PC-3 (cell line): Measurements from ENCODE around the gene ZNF24. TPM values are rescaled to one million over a fixed set of nuclear protein-coding genes. Genes with fewer than 3 reads are reported as not detected.

Experiments used
- ATAC-seq: fragments of 200-7000 bp; cut with Tn5 transposase; 2 replicates; pipeline ENCODE4 v1.9.1; 2020; ENCODE audit warnings: mild to moderate bottlenecking, moderate library complexity
- BruUV-seq: library from RNA; stranded (reverse); fragments of 400-500 nt; replicated peaks from 2 replicates; lab custom pipeline; 2021; lab: Mats Ljungman, UMichigan
- CTCF ChIA-PET: fragments of 300-600 bp; sonication (Branson Sonifier 250); formaldehyde crosslinking; loops from one replicate; lab custom pipeline; 2022; ENCODE audit warnings: antibody characterized with exemption; lab: Charles Lee
- POLR2A ChIA-PET: fragments of 300-600 bp; sonication (Branson Sonifier 250); formaldehyde crosslinking; loops from one replicate; lab custom pipeline; 2022; ENCODE audit warnings: antibody characterized with exemption; ENCODE audit not compliant: unreplicated experiment; lab: Charles Lee
- DNase-seq: peaks from one replicate; pipeline ENCODE4 v3.0.0-alpha.2; 2015
- H2AFZ ChIP-seq: fragments of 300-600 bp; sonication (generic); 2 replicates; pipeline ENCODE4 v1.6.0; 2016; ENCODE audit warnings: antibody characterized with exemption, low read length
- H3F3A ChIP-seq: fragments of 300-600 bp; sonication (generic); one replicate; pipeline ENCODE4 v1.6.0; 2017; ENCODE audit warnings: antibody characterized with exemption, low read length, control low read depth, mild to moderate bottlenecking; ENCODE audit not compliant: unreplicated experiment
- H3K27ac ChIP-seq: fragments of 300-600 bp; sonication (generic); 2 replicates; pipeline ENCODE4 v1.5.1; 2016; ENCODE audit warnings: mild to moderate bottlenecking, low read length
- H3K27me3 ChIP-seq: fragments of 300-600 bp; sonication (generic); 2 replicates; pipeline ENCODE4 v1.6.1; 2016; ENCODE audit warnings: low read length, mixed read lengths
- H3K36me3 ChIP-seq: fragments of 300-600 bp; sonication (generic); 2 replicates; pipeline ENCODE4 v1.6.1; 2016; ENCODE audit warnings: low read depth, mixed run types, low read length, mixed read lengths
- H3K4me1 ChIP-seq: fragments of 300-600 bp; sonication (generic); 2 replicates; pipeline ENCODE4 v1.5.1; 2016; ENCODE audit warnings: low read length; ENCODE audit not compliant: insufficient read depth
- H3K4me2 ChIP-seq: fragments of 300-600 bp; sonication (generic); 2 replicates; pipeline ENCODE4 v1.6.0; 2016; ENCODE audit warnings: low read length
- H3K4me3 ChIP-seq: fragments of 300-600 bp; sonication (generic); 2 replicates; pipeline ENCODE4 v1.5.1; 2016; ENCODE audit warnings: mild to moderate bottlenecking, low read length, mixed read lengths
- H3K79me2 ChIP-seq: fragments of 300-600 bp; sonication (generic); 2 replicates; pipeline ENCODE4 v1.6.1; 2017; ENCODE audit warnings: low read length, mixed read lengths
- H3K9ac ChIP-seq: fragments of 300-600 bp; sonication (generic); 2 replicates; pipeline ENCODE4 v1.6.0; 2016; ENCODE audit warnings: mild to moderate bottlenecking, low read length
- H3K9me2 ChIP-seq: fragments of 300-600 bp; sonication (generic); replicated peaks from 2 replicates; pipeline ENCODE4 v1.6.1; 2016; ENCODE audit warnings: mixed run types, low read length, mixed read lengths
- H3K9me3 ChIP-seq: fragments of 300-600 bp; sonication (generic); 2 replicates; pipeline ENCODE4 v1.6.1; 2016; ENCODE audit warnings: low read length, mixed read lengths
- H4K20me1 ChIP-seq: fragments of 300-600 bp; sonication (generic); 2 replicates; pipeline ENCODE4 v1.6.1; 2016; ENCODE audit warnings: low read length, mixed read lengths
- CTCF ChIP-seq: fragments of 300-600 bp; sonication (generic); conservative IDR thresholded peaks from 2 replicates; pipeline ENCODE4 v1.5.1; 2017; ENCODE audit warnings: antibody characterized with exemption, low read depth, mild to moderate bottlenecking, low read length
- EZH2 ChIP-seq: fragments of 300-600 bp; sonication (generic); IDR thresholded peaks from one replicate; pipeline ENCODE4 v1.6.1; 2017; ENCODE audit warnings: antibody characterized with exemption, mild to moderate bottlenecking, low read length; ENCODE audit not compliant: unreplicated experiment
- EZH2phosphoT487 ChIP-seq: fragments of 300-600 bp; sonication (generic); IDR thresholded peaks from 2 replicates; pipeline ENCODE4 v1.6.1; 2018; ENCODE audit warnings: mild to moderate bottlenecking, antibody characterized with exemption, low read length, borderline replicate concordance
- intact Hi-C: fragments of 100-400 bp; cut with micrococcal nuclease; formaldehyde crosslinking; loops from 2 replicates; pipeline ENCODE4 v1.9.0; 2023
- total RNA-seq: library from RNA; depleted of rRNA; stranded (reverse); fragments of >200 nt; gene quantifications from 2 replicates; pipeline ENCODE4 v1.2.3, GENCODE V29; 2014

The ZNF24 gene
- total RNA-seq, 1 experiment from 2014 or later = 11.0 TPM

DNA sequence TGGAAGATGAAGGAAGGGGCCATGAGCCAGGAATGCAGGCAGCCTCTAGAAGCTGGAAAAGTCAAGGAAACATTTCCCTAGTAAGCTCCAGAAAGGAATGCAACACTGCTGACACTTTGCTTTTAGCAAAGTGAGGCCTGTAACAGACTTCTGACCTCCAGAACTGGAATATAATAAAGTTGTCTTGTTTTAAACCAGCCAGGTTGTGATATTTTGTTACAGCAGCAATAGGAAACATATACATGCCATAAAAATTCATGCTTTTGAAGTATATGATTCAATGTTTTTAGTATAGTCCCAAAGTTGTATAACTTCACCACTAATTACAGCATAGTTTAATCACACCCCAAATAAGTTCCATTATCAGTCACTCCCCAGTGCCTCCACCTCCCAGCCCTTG lies 48.2 kb upstream of the ZNF24 start:
- Histone ChIP-seq H3K4me1 (no peaks in the 10 kb centered on the region), H3K9ac (no peak overlapping the region), H3K36me3 (no peaks in the 10 kb centered on the region), H3K9me2 (no peaks in the 10 kb centered on the region), H3K27me3 (no peaks in the 10 kb centered on the region), H3K4me2 (no peak overlapping the region), H3K4me3 (no peak overlapping the region), H3K9me3 (no peaks in the 10 kb centered on the region), H4K20me1 (no peaks in the 10 kb centered on the region), H3F3A (no peaks in the 10 kb centered on the region), H3K27ac (no peak overlapping the region), H3K79me2 (no peaks in the 10 kb centered on the region), H2AFZ (no peak overlapping the region)
- intact Hi-C loops = no loop called here
- TF ChIP-seq EZH2phosphoT487 (no peak), CTCF (no peak), EZH2 (no peak)
- no peak for ATAC-seq
- BruUV-seq = no TSS peak
- POLR2A ChIA-PET = no interaction called here
- no peak for DNase-seq
- CTCF ChIA-PET = no interaction called here

GRCh38 chr18:35390951-35391700 lies 46.9 kb upstream of the ZNF24 start:
- H3K79me2 ChIP-seq = no peaks in the 10 kb centered on the region
- no peaks in the 10 kb centered on the region for H3K9me2 ChIP-seq
- no peak overlapping the region for H3K27ac ChIP-seq
- no peaks in the 10 kb centered on the region for H3K9me3 ChIP-seq
- no peaks in the 10 kb centered on the region for H4K20me1 ChIP-seq
- H3K36me3 ChIP-seq = no peaks in the 10 kb centered on the region
- no peaks in the 10 kb centered on the region for H3K27me3 ChIP-seq
- DNase-seq (no peak), ATAC-seq (no peak)
- H3F3A ChIP-seq = no peaks in the 10 kb centered on the region
- no peaks in the 10 kb centered on the region for H3K4me1 ChIP-seq
- no TSS peak for BruUV-seq
- no peak overlapping the region for H2AFZ ChIP-seq
- ChIA-PET POLR2A (no interaction called here), CTCF (no interaction called here)
- H3K9ac ChIP-seq = no peak overlapping the region
- no peak overlapping the region for H3K4me3 ChIP-seq
- no peak overlapping the region for H3K4me2 ChIP-seq
- TF ChIP-seq EZH2phosphoT487 = no peak
- no peak for TF ChIP-seq CTCF
- TF ChIP-seq EZH2 = no peak
- intact Hi-C loops = no loop called here

GRCh38 chr18:35389095-35389618 lies 44.9 kb upstream of the ZNF24 start:
- intact Hi-C loops = no loop called here
- Histone ChIP-seq H2AFZ (no peak overlapping the region), H3K4me2 (no peak overlapping the region), H3K27me3 (no peaks in the 10 kb centered on the region), H3K4me1 (no peaks in the 10 kb centered on the region), H3K9me3 (no peaks in the 10 kb centered on the region), H3K27ac (no peak overlapping the region), H3K9me2 (no peaks in the 10 kb centered on the region), H3F3A (no peaks in the 10 kb centered on the region), H3K36me3 (no peaks in the 10 kb centered on the region), H4K20me1 (no peaks in the 10 kb centered on the region), H3K4me3 (no peak overlapping the region), H3K9ac (no peak overlapping the region), H3K79me2 (no peaks in the 10 kb centered on the region)
- TF ChIP-seq EZH2phosphoT487 (no peak), EZH2 (no peak), CTCF (no peak)
- POLR2A ChIA-PET = no interaction called here
- CTCF ChIA-PET = no interaction called here
- DNase-seq (no peak), ATAC-seq (no peak)
- no TSS peak for BruUV-seq
